GM23338 (cell line): ENCODE data around the gene SERPINA9.

ENCODE experiments used
- CTCF ChIP-seq, 2 experiments: fragments of 200-600 bp in 1 of 2; sonication (generic) in 1 of 2; conservative IDR thresholded peaks; 2 replicates each; pipeline versions ENCODE4 v1.5.1 to v1.6.1; 2016 to 2017; ENCODE audit warnings: antibody characterized with exemption in 2 of 2, low read depth in 2 of 2, mild to moderate bottlenecking in 2 of 2, moderate library complexity in 1 of 2
- EZH2 ChIP-seq: fragments of 200-600 bp; sonication (generic); IDR thresholded peaks from one replicate; pipeline ENCODE4 v1.8.0; 2017; ENCODE audit warnings: antibody characterized with exemption, mild to moderate bottlenecking, low read depth; ENCODE audit not compliant: unreplicated experiment
- EZH2phosphoT487 ChIP-seq: fragments of 200-600 bp; sonication (generic); IDR thresholded peaks from one replicate; pipeline ENCODE4 v1.8.1; 2018; ENCODE audit warnings: antibody characterized with exemption; ENCODE audit not compliant: unreplicated experiment
- POLR2AphosphoS5 ChIP-seq: IDR thresholded peaks from 2 replicates; pipeline ENCODE4 v1.6.1; 2016; ENCODE audit warnings: antibody characterized with exemption, low read depth

GRCh38 chr14:94462219-94462551 lies 13.8 kb downstream of the SERPINA9 start:
- TF ChIP-seq EZH2phosphoT487, result no peak
- TF ChIP-seq CTCF (conservative IDR thresholded peaks at IDR 0.05; ENCODE audit: low read depth in 2 of 2), result no peak
- no peak for TF ChIP-seq EZH2
- TF ChIP-seq POLR2AphosphoS5, result no peak
